ENCODE data around the gene ASB2.

ASB2 gene

GRCh38 chr14:93929048-93929535 is 47.3 kb downstream of the ASB2 start:
- peaks cover 17% of the 10 kb centered on the region for H3K4me1 Mint-ChIP-seq
- H3K4me3 Mint-ChIP-seq: no peak overlapping the region
- H3K9me3 Mint-ChIP-seq: no peaks in the 10 kb centered on the region
- no peak overlapping the region for H3K27ac Mint-ChIP-seq
- H3K27me3 Mint-ChIP-seq (ENCODE audit: low read depth, poor library complexity): peaks cover 7% of the 10 kb centered on the region
- no peaks in the 10 kb centered on the region for H3K36me3 Mint-ChIP-seq (ENCODE audit: low read depth)
- TF ChIP-seq CTCF (IDR thresholded peaks at IDR 0.05): no peak
- DNase-seq: no peak

- Mint-ChIP-seq H3K4me1 (peaks cover 22% of the 10 kb centered on the region), H3K36me3 (ENCODE audit: low read depth) (no peaks in the 10 kb centered on the region), H3K27ac (no peak overlapping the region), H3K27me3 (ENCODE audit: low read depth, poor library complexity) (peaks cover 7% of the 10 kb centered on the region), H3K9me3 (no peaks in the 10 kb centered on the region), H3K4me3 (no peak overlapping the region)
- no peak for TF ChIP-seq CTCF (IDR thresholded peaks at IDR 0.05)
- DNase-seq: no peak
Observed at GRCh38 chr14:93928184-93929047, 48.0 kb downstream of the ASB2 start.

- H3K27ac Mint-ChIP-seq: no peak overlapping the region
- no peaks in the 10 kb centered on the region for H3K9me3 Mint-ChIP-seq
- no peak for TF ChIP-seq CTCF (IDR thresholded peaks at IDR 0.05)
- peaks cover 7% of the 10 kb centered on the region for H3K27me3 Mint-ChIP-seq (ENCODE audit: low read depth, poor library complexity)
- DNase-seq: no peak
- H3K4me1 Mint-ChIP-seq: peaks cover 22% of the 10 kb centered on the region
- no peaks in the 10 kb centered on the region for H3K36me3 Mint-ChIP-seq (ENCODE audit: low read depth)
- H3K4me3 Mint-ChIP-seq: no peak overlapping the region
Observed at GRCh38 chr14:93927800-93928145, 48.6 kb downstream of the ASB2 start.

GRCh38 chr14:93926873-93927799 is 49.2 kb downstream of the ASB2 start, which contains the start of gene FAM181A:
TSS of gene FAM181A (plus strand) at chr14:93927344. CDS start at chr14:93928286, 942 bp downstream.
- DNase-seq: peak; percentile 24
- Mint-ChIP-seq H3K9me3 (no peaks in the 10 kb centered on the region), H3K36me3 (ENCODE audit: low read depth) (no peaks in the 10 kb centered on the region), H3K4me1 (peaks cover 22% of the 10 kb centered on the region), H3K27ac (peak within 1 kb of the TSS; percentile 64), H3K4me3 (no peak within 1 kb of the TSS), H3K27me3 (ENCODE audit: low read depth, poor library complexity) (peaks cover 7% of the 10 kb centered on the region)
- no peak for TF ChIP-seq CTCF (IDR thresholded peaks at IDR 0.05)

- Mint-ChIP-seq H3K36me3 (ENCODE audit: low read depth) (no peaks in the 10 kb centered on the region), H3K4me1 (peaks cover 22% of the 10 kb centered on the region), H3K9me3 (no peaks in the 10 kb centered on the region), H3K27me3 (ENCODE audit: low read depth, poor library complexity) (peaks cover 7% of the 10 kb centered on the region), H3K27ac (peak overlapping the region; percentile 64), H3K4me3 (no peak overlapping the region)
- no peak for TF ChIP-seq CTCF (IDR thresholded peaks at IDR 0.05)
- no peak for DNase-seq
Observed at GRCh38 chr14:93926245-93926872, 50.0 kb downstream of the ASB2 start.
